Iris pigment epithelial cell (primary cell): ENCODE measurements around the gene SEMA4D.
A peak's percentile ranks its signal among the peaks of the same experiment; 100 is the strongest.
"Not testable (repeated sequence)": the region's sequence is repeated elsewhere in the genome, so short reads cannot be mapped to it uniquely, and the experiment has no call there.

Experiments used
- DNase-seq: peaks from one replicate; pipeline ENCODE4 v3.0.0-alpha.2; 2011; ENCODE audit warnings: low read depth

The SEMA4D gene

GRCh38 chr9:89387197-89387849, 110.6 kb downstream of the SEMA4D start:
- no peak for DNase-seq

- no peak for DNase-seq
Observed at GRCh38 chr9:89386797-89387196, 111.1 kb downstream of the SEMA4D start.

DNA sequence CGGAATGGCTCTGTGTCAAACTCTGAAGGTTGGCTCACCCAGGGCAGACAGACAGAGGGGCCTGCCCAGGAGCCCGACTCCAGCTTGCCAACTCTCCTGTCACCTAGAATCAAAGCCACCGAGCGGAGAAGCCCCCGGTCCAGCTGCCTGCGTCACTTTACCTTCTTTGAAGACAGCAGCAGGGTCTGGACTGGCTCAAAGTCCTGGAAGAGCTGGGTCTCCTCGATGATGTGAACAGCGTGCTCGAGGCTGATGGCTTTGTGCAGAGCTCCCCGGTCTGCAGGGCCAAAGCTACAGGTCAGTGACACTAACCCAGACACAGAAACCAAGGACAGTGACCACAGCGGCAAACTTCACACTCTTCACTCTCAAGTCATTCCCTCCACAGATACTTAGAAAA, 111.7 kb downstream of the SEMA4D start:
- DNase-seq = no peak

- no peak for DNase-seq
Observed at GRCh38 chr9:89384783-89385182, 113.1 kb downstream of the SEMA4D start.

DNA sequence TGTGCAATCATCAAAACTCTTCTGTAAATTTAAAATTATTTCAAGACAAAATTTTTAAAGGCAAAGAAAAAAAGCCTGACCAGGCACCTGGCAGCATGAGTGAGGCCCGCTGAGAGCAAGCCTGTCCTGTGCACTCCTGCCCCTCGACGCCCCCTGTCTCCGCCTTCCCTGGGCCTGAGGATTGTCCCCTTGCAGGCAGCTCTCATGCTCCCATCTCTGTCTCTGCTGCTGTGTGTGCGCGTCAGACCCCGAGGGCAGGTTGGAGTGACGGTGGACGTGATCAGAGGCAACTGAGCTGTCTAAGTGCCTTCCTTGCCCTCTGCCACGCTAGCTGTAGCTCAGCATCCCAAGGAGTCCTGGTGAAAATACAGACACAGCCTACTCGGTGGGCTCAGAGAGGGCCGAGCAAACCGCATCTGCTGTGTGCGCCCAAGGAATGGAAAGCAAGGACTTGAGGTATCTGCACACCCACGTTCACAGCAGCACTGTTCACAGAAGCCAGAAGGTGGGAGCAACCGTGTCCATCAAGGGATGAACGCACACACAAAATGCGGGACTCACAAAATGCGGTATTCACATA, 114.1 kb downstream of the SEMA4D start:
- DNase-seq = no peak

DNA sequence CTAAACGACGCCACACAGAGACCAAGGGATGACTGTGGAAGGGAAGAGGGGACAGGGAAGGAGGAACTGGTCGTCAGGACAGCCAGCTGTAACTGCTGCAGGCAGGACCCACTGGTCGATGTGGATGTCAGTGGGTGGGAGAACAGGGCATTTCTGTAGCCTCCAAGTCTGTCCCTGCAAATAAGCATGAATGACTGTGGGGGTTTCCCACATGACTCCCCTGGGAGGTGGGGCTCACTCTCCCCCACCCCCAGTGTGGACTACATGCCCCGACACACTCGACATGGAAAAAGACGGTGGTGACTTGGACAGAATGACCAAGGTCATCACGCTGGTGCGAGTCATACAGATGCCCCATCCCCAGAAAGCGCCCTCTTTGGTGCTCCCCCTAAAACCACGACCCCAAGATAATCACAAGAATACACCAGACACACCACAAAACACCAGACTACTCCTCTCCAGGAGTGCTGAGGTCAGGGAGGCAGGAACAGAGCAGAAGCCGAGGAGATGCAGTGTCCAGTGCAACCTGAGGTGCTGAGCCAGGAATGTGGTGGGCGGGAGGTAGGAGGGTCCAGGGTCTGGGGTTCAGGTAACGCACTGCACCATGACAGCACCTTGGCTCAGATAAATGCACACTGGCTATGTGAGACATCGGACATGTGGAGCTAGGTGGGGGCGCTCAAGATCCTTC, 114.7 kb downstream of the SEMA4D start:
- no peak for DNase-seq

DNA sequence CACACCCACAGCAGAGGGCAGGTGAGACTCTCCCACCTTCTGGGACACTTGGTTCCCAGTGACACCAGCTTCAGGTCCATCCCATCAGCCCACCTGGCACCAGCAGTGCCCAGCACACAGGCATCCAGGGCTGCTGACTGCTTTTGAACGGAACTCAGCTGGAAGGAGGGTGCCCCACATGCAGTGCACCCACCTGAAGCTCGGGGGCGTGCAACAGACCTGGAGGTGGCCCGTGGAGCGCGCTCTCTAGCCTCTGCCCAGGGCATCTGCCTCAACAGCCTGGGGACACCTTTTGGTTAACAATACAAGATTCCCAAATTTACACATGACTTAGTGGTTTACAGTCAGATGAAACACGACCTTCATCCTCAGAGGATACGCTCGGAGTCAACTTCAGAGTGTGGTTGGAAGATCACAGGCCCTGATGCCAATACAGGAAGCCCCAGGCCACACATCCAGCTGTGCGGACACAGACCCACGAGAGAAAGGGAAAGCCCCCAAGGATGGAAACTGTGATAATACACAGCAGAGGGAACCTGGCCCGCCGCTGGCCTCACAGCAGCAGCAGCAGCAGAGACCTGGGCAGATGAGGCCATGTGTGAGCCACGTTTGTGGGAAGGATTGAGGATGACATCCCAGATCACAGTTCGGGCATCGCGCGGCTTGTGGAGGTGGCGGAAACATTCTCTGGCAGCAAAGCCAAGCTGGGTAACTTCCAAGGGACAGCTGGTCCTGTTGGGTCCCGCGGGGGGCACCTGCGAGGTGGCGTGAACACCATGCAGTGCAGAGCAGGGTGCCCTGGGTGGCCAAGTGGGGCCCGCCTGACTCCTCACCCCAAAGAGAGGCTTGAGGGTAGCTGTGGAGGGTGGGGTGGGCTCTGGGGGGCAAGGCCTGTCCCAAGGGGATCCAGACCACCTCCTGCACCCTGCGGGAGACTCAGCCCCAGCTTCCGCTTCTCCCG, 115.6 kb downstream of the SEMA4D start:
- no peak for DNase-seq

GRCh38 chr9:89381308-89381609, 116.7 kb downstream of the SEMA4D start:
- DNase-seq = no peak

GRCh38 chr9:89380437-89381307, 117.2 kb downstream of the SEMA4D start:
- no peak for DNase-seq

DNA sequence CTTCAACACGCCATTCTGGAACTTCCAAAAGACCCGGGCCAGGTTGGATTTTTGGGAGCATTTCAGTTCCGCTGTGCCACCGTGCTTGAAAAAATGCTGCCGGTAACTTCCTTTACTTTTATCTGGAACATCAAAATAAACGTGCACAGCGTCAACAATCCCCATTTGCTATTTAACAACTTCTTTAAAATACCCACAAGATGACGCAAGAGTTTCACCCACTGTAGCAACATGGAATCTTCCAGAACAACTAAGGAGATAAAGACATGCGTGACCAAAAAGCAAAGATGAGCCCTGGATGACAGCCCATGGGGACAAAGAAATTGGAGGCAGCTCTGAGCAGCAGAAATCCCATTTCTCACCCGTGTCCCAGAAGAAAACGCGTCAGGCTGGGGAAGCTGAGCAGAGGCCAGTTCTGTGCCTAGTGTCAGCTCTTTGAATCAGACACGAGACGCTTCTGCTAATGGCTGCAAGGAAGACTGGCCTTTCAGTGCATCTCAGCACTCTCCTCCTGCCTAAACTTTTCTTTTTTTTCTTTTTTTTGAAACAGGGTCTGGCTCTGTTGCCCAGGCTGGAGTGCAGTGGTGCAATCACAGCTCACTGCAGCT, 118.3 kb downstream of the SEMA4D start:
- peak; percentile 10 for DNase-seq

DNA sequence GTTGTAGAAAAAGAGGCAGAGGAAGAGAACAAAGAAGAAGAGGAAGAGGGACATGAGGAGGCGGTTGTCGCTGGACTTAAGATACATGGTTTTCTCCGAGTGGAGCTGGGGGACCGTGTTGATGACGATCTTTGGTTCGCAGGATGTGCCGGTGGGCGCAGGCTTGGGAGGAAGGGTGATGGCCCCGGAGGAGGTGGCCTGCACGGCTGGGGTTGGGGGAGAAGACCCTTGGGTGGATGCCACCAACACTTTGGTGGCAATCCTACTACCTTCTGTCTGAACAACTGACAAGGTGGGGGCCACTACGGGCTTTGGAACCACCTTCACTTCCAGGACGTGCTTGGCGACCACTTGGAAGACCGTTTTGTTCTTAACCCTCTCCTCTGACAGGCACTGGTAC, 118.9 kb downstream of the SEMA4D start:
- no peak for DNase-seq

- DNase-seq = no peak
Observed at GRCh38 chr9:89378541-89378940, 119.4 kb downstream of the SEMA4D start.

DNA sequence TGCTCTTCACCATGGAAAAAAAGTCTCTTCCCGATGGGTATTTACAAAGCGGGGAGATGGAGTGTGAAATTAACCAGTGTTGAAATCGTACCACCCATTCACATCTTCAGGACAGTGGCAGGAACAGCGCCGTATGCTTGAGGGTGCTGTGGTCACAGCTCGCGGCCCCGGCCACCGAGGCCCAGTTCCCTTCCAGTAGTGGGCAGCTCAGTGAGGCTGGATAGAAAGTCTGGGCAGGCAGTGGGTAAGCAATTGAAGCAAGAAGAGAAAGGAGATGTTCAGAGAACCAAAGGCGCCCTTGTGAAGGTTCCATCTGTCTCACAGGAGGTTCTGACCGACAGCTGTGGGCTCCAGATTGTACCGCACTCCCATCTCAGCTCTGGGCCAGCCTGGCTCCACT, 120.5 kb downstream of the SEMA4D start:
- no peak for DNase-seq

- no peak for DNase-seq
Observed at GRCh38 chr9:89376741-89377351, 121.1 kb downstream of the SEMA4D start.

- no peak for DNase-seq
Observed at GRCh38 chr9:89376286-89376685, 121.6 kb downstream of the SEMA4D start.

- no peak for DNase-seq
Observed at GRCh38 chr9:89375191-89375760, 122.6 kb downstream of the SEMA4D start.

DNA sequence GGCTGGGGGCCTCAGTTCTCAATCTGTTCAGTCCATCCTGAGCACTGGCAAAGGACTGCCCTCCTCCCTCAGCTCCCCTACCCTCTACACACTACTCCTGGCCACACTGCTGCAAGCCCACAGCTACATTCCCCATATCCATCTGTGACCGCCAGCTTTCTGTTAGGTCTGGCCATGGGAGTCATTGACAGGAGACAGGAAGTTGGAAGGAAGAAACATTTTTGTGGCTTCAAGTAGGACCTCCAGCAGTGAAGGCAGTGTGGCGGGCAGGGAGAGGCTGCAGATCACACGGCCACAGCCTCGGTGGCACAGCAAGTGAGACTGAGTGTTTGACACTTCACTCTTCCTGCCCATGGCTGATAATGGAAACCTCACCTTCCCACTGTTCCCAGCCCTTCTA, 123.7 kb downstream of the SEMA4D start:
- peak; percentile 49 for DNase-seq

DNA sequence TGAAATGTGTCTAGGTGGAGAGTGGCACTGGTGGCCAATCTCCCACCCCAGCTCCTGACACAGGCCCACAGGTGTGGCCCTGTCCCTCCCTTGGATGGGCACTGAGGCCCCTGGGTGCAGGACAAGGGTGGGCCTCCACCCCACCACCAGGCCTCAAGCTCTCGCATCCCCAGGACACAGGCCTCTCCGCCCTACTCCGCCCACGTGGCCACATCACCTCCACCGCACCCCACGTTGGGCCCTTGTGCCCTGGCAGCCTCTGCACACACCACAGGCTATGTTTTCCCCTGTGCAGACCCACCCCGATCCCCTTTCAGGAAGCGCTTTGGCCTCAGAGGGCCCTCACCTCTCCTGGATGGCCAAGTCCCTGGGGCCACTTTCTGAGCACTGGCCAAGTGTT, 124.9 kb downstream of the SEMA4D start:
- DNase-seq = no peak

DNA sequence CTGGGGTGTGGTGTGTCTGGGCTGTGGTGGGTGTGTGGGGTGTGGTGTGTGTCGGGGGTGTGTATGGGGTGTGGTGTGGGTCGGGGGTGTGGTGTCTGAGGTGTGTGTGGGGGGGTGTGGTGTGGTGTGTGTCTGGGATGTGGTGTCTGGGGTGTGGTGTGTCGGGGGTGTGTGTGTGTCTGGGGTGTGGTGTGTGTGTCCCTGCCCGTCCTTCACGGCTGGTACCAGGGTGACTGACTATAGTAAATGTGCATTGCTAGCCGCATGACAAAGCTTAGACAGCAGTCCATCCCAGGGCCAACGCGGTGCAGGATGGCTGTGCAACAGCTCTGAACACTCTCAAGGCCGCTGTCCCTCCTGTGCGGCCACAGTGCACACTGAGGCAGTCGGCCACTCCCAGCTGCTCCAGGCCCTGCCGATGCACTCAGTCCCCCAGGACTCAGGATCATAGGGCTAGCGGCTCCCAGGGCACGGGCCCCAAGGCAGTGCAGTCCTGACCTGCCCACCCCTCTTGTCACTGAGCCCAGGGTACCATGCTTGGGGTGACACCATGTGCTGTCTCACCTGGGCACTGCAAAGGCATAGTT, 125.6 kb downstream of the SEMA4D start:
- no peak for DNase-seq

DNA sequence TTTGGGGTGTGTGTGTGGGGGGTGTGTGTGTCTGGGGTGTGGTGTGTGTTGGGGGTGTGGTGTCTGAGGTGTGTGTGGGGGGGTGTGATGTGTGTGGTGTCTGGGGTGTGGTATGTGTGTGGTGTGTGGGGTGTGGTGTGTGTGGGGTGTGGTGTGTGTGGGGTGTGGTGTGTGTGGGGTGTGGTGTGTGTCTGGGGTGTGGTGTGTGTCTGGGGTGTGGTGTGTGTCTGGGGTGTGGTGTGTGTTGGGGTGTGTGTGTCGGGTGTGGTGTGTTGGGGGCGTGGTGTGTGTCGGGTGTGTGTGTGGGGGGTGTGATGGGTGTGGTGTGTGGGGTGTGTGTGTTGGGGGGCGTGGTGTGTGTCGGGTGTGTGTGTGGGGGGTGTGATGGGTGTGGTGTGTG, 126.1 kb downstream of the SEMA4D start:
- DNase-seq = not testable (repeated sequence)
